OCI-LY3 (cell line): Measurements from ENCODE around the gene NEB.

Experiments used
- H2AFZ ChIP-seq: fragments of 200-600, 300-600 bp; shearing (Covaris generic); 2 replicates; pipeline ENCODE4 v1.6.0; 2014; ENCODE audit warnings: antibody characterized with exemption, low read depth, low read length
- H3K27ac ChIP-seq: fragments of 200-600, 300-600 bp; sonication (generic); 2 replicates; pipeline ENCODE4 v1.5.1; 2014; ENCODE audit warnings: mild to moderate bottlenecking, low read length, moderate library complexity, mixed read lengths
- H3K27me3 ChIP-seq: fragments of 200-600, 300-600 bp; sonication (generic); 2 replicates; pipeline ENCODE4 v1.6.1; 2014; ENCODE audit warnings: low read depth, low read length, mixed read lengths
- H3K36me3 ChIP-seq: fragments of 200-600, 300-600 bp; sonication (generic); replicated peaks from 2 replicates; pipeline ENCODE3; 2014; ENCODE audit warnings: low read depth, low read length, mixed read lengths
- H3K4me1 ChIP-seq: fragments of 300-600, 200-600 bp; sonication (generic); 2 replicates; pipeline ENCODE4 v1.6.1; 2014; ENCODE audit warnings: low read length, mixed read lengths
- H3K4me2 ChIP-seq: fragments of 200-600, 300-600 bp; sonication (generic); 2 replicates; pipeline ENCODE4 v1.6.1; 2014; ENCODE audit warnings: low read length, mixed read lengths
- H3K4me3 ChIP-seq: fragments of 300-600, 200-600 bp; sonication (generic); 2 replicates; pipeline ENCODE4 v1.5.1; 2014; ENCODE audit warnings: antibody characterized with exemption, mild to moderate bottlenecking, low read length, moderate library complexity
- H3K79me2 ChIP-seq: fragments of 300-600, 200-600 bp; shearing (Covaris generic); 2 replicates; pipeline ENCODE4 v1.6.1; 2014; ENCODE audit warnings: mild to moderate bottlenecking, low read length, mixed read lengths
- H3K9ac ChIP-seq: fragments of 300-600, 200-600 bp; shearing (Covaris generic); 2 replicates; pipeline ENCODE4 v1.6.0; 2014; ENCODE audit warnings: mild to moderate bottlenecking, low read length, moderate library complexity
- H3K9me3 ChIP-seq: fragments of 200-600, 300-600 bp; shearing (Covaris generic); 2 replicates; pipeline ENCODE4 v1.6.1; 2014; ENCODE audit warnings: low read length, mixed read lengths; ENCODE audit not compliant: insufficient read depth
- H4K20me1 ChIP-seq: fragments of 200-600, 300-600 bp; sonication (generic); 2 replicates; pipeline ENCODE4 v1.6.1; 2016; ENCODE audit warnings: low read length, mixed read lengths; ENCODE audit not compliant: insufficient read depth
- CTCF ChIP-seq: fragments of 200-600, 300-600 bp; sonication (generic); IDR thresholded peaks from 2 replicates; pipeline ENCODE4 v1.5.1; 2014; ENCODE audit warnings: antibody characterized with exemption, low read length, low read depth
- EZH2phosphoT487 ChIP-seq: fragments of 200-600 bp; shearing (Covaris generic); IDR thresholded peaks from 2 replicates; pipeline ENCODE4 v1.6.1; 2018; ENCODE audit warnings: antibody characterized with exemption, mixed run types, low read depth

NEB gene

GRCh38 chr2:151670846-151671597 lies 63.3 kb downstream of the NEB start:
- peaks cover 33% of the 10 kb centered on the region for H3K4me1 ChIP-seq
- no peaks in the 10 kb centered on the region for H3K36me3 ChIP-seq
- H4K20me1 ChIP-seq, result peaks cover 4% of the 10 kb centered on the region; the same call in 1 of the 2 replicates
- H3K27me3 ChIP-seq, result peaks cover 34% of the 10 kb centered on the region
- TF ChIP-seq CTCF, result no peak
- TF ChIP-seq EZH2phosphoT487, result no peak
- H3K9me3 ChIP-seq, result no peaks in the 10 kb centered on the region
- peak overlapping the region; percentile 33; the same call in 1 of the 2 replicates for H3K4me3 ChIP-seq
- peak overlapping the region; percentile 69 for H3K4me2 ChIP-seq
- no peaks in the 10 kb centered on the region for H3K79me2 ChIP-seq
- no peak overlapping the region for H3K27ac ChIP-seq
- H2AFZ ChIP-seq, result no peak overlapping the region
- no peak overlapping the region for H3K9ac ChIP-seq

- no peak overlapping the region for H3K9ac ChIP-seq
- TF ChIP-seq EZH2phosphoT487 (no peak), CTCF (no peak)
- no peaks in the 10 kb centered on the region for H3K79me2 ChIP-seq
These were observed 63.9 kb downstream of the NEB start for GRCh38 chr2:151670346-151670745.

GRCh38 chr2:151669585-151670081 lies 64.6 kb downstream of the NEB start:
- peak overlapping the region; percentile 33; the same call in 1 of the 2 replicates for H3K4me3 ChIP-seq
- no peaks in the 10 kb centered on the region for H3K9me3 ChIP-seq
- peaks cover 4% of the 10 kb centered on the region; the same call in 1 of the 2 replicates for H4K20me1 ChIP-seq
- peak overlapping the region; percentile 69 for H3K4me2 ChIP-seq
- H3K36me3 ChIP-seq, result no peaks in the 10 kb centered on the region
- H3K27me3 ChIP-seq, result peaks cover 25% of the 10 kb centered on the region
- no peak overlapping the region for H3K9ac ChIP-seq
- peaks cover 28% of the 10 kb centered on the region for H3K4me1 ChIP-seq
- peak overlapping the region; percentile 8; the same call in 1 of the 2 replicates for H2AFZ ChIP-seq
- H3K27ac ChIP-seq, result no peak overlapping the region; the same call in 1 of the 2 replicates
- TF ChIP-seq CTCF, result no peak
- no peak for TF ChIP-seq EZH2phosphoT487
- no peaks in the 10 kb centered on the region for H3K79me2 ChIP-seq

More at GRCh38 chr2:151670346-151670745, 63.9 kb downstream of the NEB start:
- H3K27me3 ChIP-seq, result peaks cover 31% of the 10 kb centered on the region
- H3K4me2 ChIP-seq, result peak overlapping the region; percentile 69
- peak overlapping the region; percentile 22; the same call in 1 of the 2 replicates for H2AFZ ChIP-seq
- H3K27ac ChIP-seq, result no peak overlapping the region
- no peaks in the 10 kb centered on the region for H3K9me3 ChIP-seq
- peaks cover 4% of the 10 kb centered on the region; the same call in 1 of the 2 replicates for H4K20me1 ChIP-seq
- peaks cover 27% of the 10 kb centered on the region for H3K4me1 ChIP-seq
- H3K4me3 ChIP-seq, result peak overlapping the region; percentile 33
- H3K36me3 ChIP-seq, result no peaks in the 10 kb centered on the region

GRCh38 chr2:151668737-151669136 lies 65.5 kb downstream of the NEB start:
- Histone ChIP-seq H3K27ac (no peak overlapping the region), H3K9me3 (no peaks in the 10 kb centered on the region), H3K79me2 (no peaks in the 10 kb centered on the region), H3K27me3 (peaks cover 17% of the 10 kb centered on the region), H3K36me3 (no peaks in the 10 kb centered on the region), H4K20me1 (peaks cover 4% of the 10 kb centered on the region; the same call in 1 of the 2 replicates), H3K4me3 (no peak overlapping the region), H3K4me1 (peaks cover 35% of the 10 kb centered on the region), H3K4me2 (no peak overlapping the region), H2AFZ (no peak overlapping the region), H3K9ac (no peak overlapping the region)
- TF ChIP-seq EZH2phosphoT487 (no peak), CTCF (peak; percentile 19; the same call in 1 of the 2 replicates)
